Body of pancreas (tissue), 4 donors: ENCODE data around the gene PLA2G4E. TPM values are rescaled to one million over a fixed set of nuclear protein-coding genes. Genes with fewer than 3 reads are reported as not detected.
A peak's percentile ranks its signal among the peaks of the same experiment; 100 is the strongest.

ENCODE experiments used
- ATAC-seq: fragments of 150-250 bp; one replicate; pipeline ENCODE4 v1.9.1; 2016
- DNase-seq, 4 donors: peaks; one replicate each; pipeline ENCODE4 v3.0.0-alpha.2; 2019
- H3K27ac ChIP-seq, 4 donors: fragments of 200-600 bp; sonication (generic); 1 replicate in 3 of 4; 2 replicates in 1 of 4; pipeline versions ENCODE4 v1.5.1 to v1.6.1; 2016 to 2019; ENCODE audit warnings: mild to moderate bottlenecking in 1 of 4, mixed read lengths in 1 of 4, moderate library complexity in 1 of 4
- H3K27me3 ChIP-seq, 2 donors: fragments of 200-600 bp; sonication (generic); one replicate each; pipeline ENCODE4 v1.6.0; 2016; ENCODE audit warnings: mild to moderate bottlenecking in 1 of 2
- H3K36me3 ChIP-seq, 2 donors: fragments of 200-600 bp; sonication (generic); replicated peaks in 1 of 2; 2 replicates each; pipeline ENCODE4 v1.5.1; 2016; ENCODE audit warnings: low read depth in 2 of 2; ENCODE audit not compliant: insufficient read depth in 1 of 2
- H3K4me1 ChIP-seq: fragments of 200-600 bp; sonication (generic); one replicate; pipeline ENCODE4 v1.6.0; 2016
- H3K4me3 ChIP-seq, 2 donors: fragments of 200-600 bp; sonication (generic); 1 replicate in 1 of 2; 2 replicates in 1 of 2; pipeline ENCODE4 v1.5.1; 2016 to 2019
- H3K9me3 ChIP-seq, 3 donors: fragments of 200-600 bp; sonication (generic); 1 replicate in 2 of 3; 2 replicates in 1 of 3; pipeline ENCODE4 v1.5.1; 2016
- CTCF ChIP-seq, 7 experiments: fragments of 450-650 bp in 4 of 7; fragments of 200-600 bp in 3 of 7; sonication (generic) in 3 of 7; IDR thresholded peaks; one replicate each; pipeline ENCODE4 v1.5.1; 2016 to 2019; ENCODE audit warnings: antibody characterized with exemption in 7 of 7
- POLR2A ChIP-seq, 3 donors: fragments of 450-650 bp; IDR thresholded peaks; one replicate each; pipeline ENCODE4 v1.6.1; 2016; ENCODE audit warnings: antibody characterized with exemption in 3 of 3, mild to moderate bottlenecking in 2 of 3
- WGBS, 2 donors: methylation state at CpG; one replicate each; pipeline ENCODE4 v1.1.5; 2017; 5-methylcytosine and 5-hydroxymethylcytosine counted together
- intact Hi-C: fragments of 100-400 bp; cut with DNase I; formaldehyde crosslinking; loops from one replicate; pipeline ENCODE4 v1.15.1; 2023
- total RNA-seq, 2 donors: library from RNA; depleted of rRNA; stranded (reverse); fragments of >200 nt; gene quantifications; one replicate each; pipeline ENCODE4 v1.1.0, GENCODE V29; 2016

Gene PLA2G4E
- total RNA-seq, 2 donors from 2014 or later: not detected

GRCh38 chr15:42038401-42038800 is 17.6 kb upstream of the PLA2G4E start:
- DNase-seq: no peak
- Histone ChIP-seq H3K9me3 (no peaks in the 10 kb centered on the region), H3K4me3 (no peak overlapping the region)

GRCh38 chr15:42037656-42038055 is 16.8 kb upstream of the PLA2G4E start:
- H3K27ac ChIP-seq: no peak overlapping the region
- DNase-seq: peak; percentile 40 to 72 (median 58)
- no peak for ATAC-seq
- no peaks in the 10 kb centered on the region for H3K4me1 ChIP-seq
- no peak for TF ChIP-seq POLR2A (IDR thresholded peaks at IDR 0.05)
- no peaks in the 10 kb centered on the region for H3K36me3 ChIP-seq
- H3K9me3 ChIP-seq: no peaks in the 10 kb centered on the region
- WGBS, 2 donors: 35 to 50% methylated on average over 3 to 8 of the region's 8 CpGs
- no peaks in the 10 kb centered on the region for H3K27me3 ChIP-seq
- no peak overlapping the region for H3K4me3 ChIP-seq
- intact Hi-C loops: no loop called here

More at GRCh38 chr15:42038401-42038800, 17.6 kb upstream of the PLA2G4E start:
- Histone ChIP-seq H3K36me3 (no peaks in the 10 kb centered on the region), H3K4me1 (no peaks in the 10 kb centered on the region), H3K27me3 (no peaks in the 10 kb centered on the region), H3K27ac (no peak overlapping the region)
- TF ChIP-seq POLR2A (IDR thresholded peaks at IDR 0.05): no peak
- no peak for TF ChIP-seq CTCF (IDR thresholded peaks at IDR 0.05)
- intact Hi-C loops: no loop called here
- no peak for ATAC-seq
- 94% methylated on average over 6 of the region's 6 CpGs for WGBS, 2 donors

- ATAC-seq: no peak
- no peak for DNase-seq
- H3K27me3 ChIP-seq: no peaks in the 10 kb centered on the region
- no peaks in the 10 kb centered on the region for H3K36me3 ChIP-seq
- H3K9me3 ChIP-seq: no peaks in the 10 kb centered on the region
- no peak overlapping the region for H3K4me3 ChIP-seq
- intact Hi-C loops: no loop called here
- WGBS, 2 donors: 85% methylated on average over 8 of the region's 9 CpGs; no CpG with 5 or more reads in 1 of the 2 donors
- H3K4me1 ChIP-seq: no peaks in the 10 kb centered on the region
- H3K27ac ChIP-seq: no peak overlapping the region
- TF ChIP-seq POLR2A (IDR thresholded peaks at IDR 0.05) (no peak), CTCF (IDR thresholded peaks at IDR 0.05) (no peak)
Observed at GRCh38 chr15:42036966-42037365, 16.1 kb upstream of the PLA2G4E start.

- no peak for ATAC-seq
- 92 to 94% methylated on average over 7 to 41 of the region's 45 CpGs for WGBS, 2 donors
- Histone ChIP-seq H3K4me3 (no peak overlapping the region), H3K9me3 (no peaks in the 10 kb centered on the region), H3K4me1 (no peaks in the 10 kb centered on the region), H3K36me3 (no peaks in the 10 kb centered on the region), H3K27ac (no peak overlapping the region), H3K27me3 (no peaks in the 10 kb centered on the region)
- intact Hi-C loops: no loop called here
- TF ChIP-seq CTCF (IDR thresholded peaks at IDR 0.05) (no peak), POLR2A (IDR thresholded peaks at IDR 0.05) (no peak)
- no peak for DNase-seq
Observed at GRCh38 chr15:42036112-42036905, 15.5 kb upstream of the PLA2G4E start.

- ATAC-seq: no peak
Observed at GRCh38 chr15:42035435-42035761, 14.6 kb upstream of the PLA2G4E start.

More at GRCh38 chr15:42035435-42035761, 14.6 kb upstream of the PLA2G4E start:
- Histone ChIP-seq H3K27me3 (no peaks in the 10 kb centered on the region), H3K9me3 (no peaks in the 10 kb centered on the region), H3K4me3 (no peak overlapping the region), H3K36me3 (no peaks in the 10 kb centered on the region), H3K4me1 (no peaks in the 10 kb centered on the region), H3K27ac (no peak overlapping the region)
- no peak for DNase-seq
- TF ChIP-seq POLR2A (IDR thresholded peaks at IDR 0.05) (no peak), CTCF (IDR thresholded peaks at IDR 0.05) (no peak)
- whole genome bisulfite sequencing, 2 donors: 48 to 52% methylated on average over 3 of the region's 3 CpGs
- intact Hi-C loops: no loop called here
